Fibroblast of the conjunctiva (primary cell): Measurements from ENCODE around the gene TNNI3K.

ENCODE experiments used
- DNase-seq: peaks from one replicate; pipeline ENCODE4 v3.0.0-alpha.2; 2010; ENCODE audit warnings: low read depth

The TNNI3K gene

GRCh38 chr1:74286414-74286813, 51.2 kb downstream of the TNNI3K start:
- DNase-seq = no peak

GRCh38 chr1:74314438-74314837, 79.3 kb downstream of the TNNI3K start:
- DNase-seq = no peak

- no peak for DNase-seq
These were observed 81.1 kb downstream of the TNNI3K start for GRCh38 chr1:74316302-74316701.

GRCh38 chr1:74317663-74318062, 82.5 kb downstream of the TNNI3K start:
- no peak for DNase-seq

- no peak for DNase-seq
These were observed 88.8 kb downstream of the TNNI3K start for GRCh38 chr1:74323937-74324473.

- DNase-seq = no peak
These were observed 89.7 kb downstream of the TNNI3K start for GRCh38 chr1:74324684-74325448.

- DNase-seq = no peak
These were observed 93.7 kb downstream of the TNNI3K start for GRCh38 chr1:74328851-74329250.

GRCh38 chr1:74333244-74333643, 98.1 kb downstream of the TNNI3K start:
- no peak for DNase-seq

GRCh38 chr1:74334147-74334546, 99.0 kb downstream of the TNNI3K start:
- DNase-seq = no peak

GRCh38 chr1:74340656-74341055, 105.5 kb downstream of the TNNI3K start:
- DNase-seq = no peak

GRCh38 chr1:74341702-74342339, 106.6 kb downstream of the TNNI3K start:
- DNase-seq = no peak

GRCh38 chr1:74343216-74343615, 108.0 kb downstream of the TNNI3K start:
- no peak for DNase-seq

- DNase-seq = no peak
These were observed 109.2 kb downstream of the TNNI3K start for GRCh38 chr1:74344387-74344786.

GRCh38 chr1:74356493-74356892, 121.3 kb downstream of the TNNI3K start:
- no peak for DNase-seq

- DNase-seq = no peak
These were observed 122.0 kb downstream of the TNNI3K start for GRCh38 chr1:74357150-74357549.

GRCh38 chr1:74357756-74358155, 122.6 kb downstream of the TNNI3K start:
- no peak for DNase-seq

- no peak for DNase-seq
These were observed 127.5 kb downstream of the TNNI3K start for GRCh38 chr1:74362691-74363090.

- DNase-seq = no peak
These were observed 128.0 kb downstream of the TNNI3K start for GRCh38 chr1:74363220-74363619.

GRCh38 chr1:74367175-74367813, 132.1 kb downstream of the TNNI3K start:
- no peak for DNase-seq

- DNase-seq = no peak
These were observed 133.1 kb downstream of the TNNI3K start for GRCh38 chr1:74368335-74368734.

GRCh38 chr1:74375376-74375775, 140.2 kb downstream of the TNNI3K start:
- no peak for DNase-seq

GRCh38 chr1:74380252-74380651, 145.1 kb downstream of the TNNI3K start:
- DNase-seq = no peak

GRCh38 chr1:74388855-74389254, 153.7 kb downstream of the TNNI3K start:
- no peak for DNase-seq
